Neural progenitor cell (in vitro differentiated cells): ENCODE results near the gene MED12L. TPM values are rescaled to one million over a fixed set of nuclear protein-coding genes. Genes with fewer than 3 reads are reported as not detected.
"Not testable (repeated sequence)": the region's sequence is repeated elsewhere in the genome, so short reads cannot be mapped to it uniquely, and the experiment has no call there.

Experiments
- DNase-seq: peaks from one replicate; pipeline ENCODE4 v3.0.0-alpha.2; 2016; ENCODE audit warnings: low spot score
- H2AFZ ChIP-seq: fragments of 200-600 bp; sonication (generic); replicated peaks from 2 replicates; pipeline ENCODE4 v1.6.1; 2016; ENCODE audit warnings: antibody characterized with exemption
- H3F3A ChIP-seq: fragments of 200-600 bp; sonication (generic); 2 replicates; pipeline ENCODE4 v1.6.1; 2016; ENCODE audit warnings: antibody characterized with exemption, low read depth
- H3K27ac ChIP-seq: fragments of 200-600 bp; sonication (generic); 2 replicates; pipeline ENCODE4 v1.5.1; 2016; ENCODE audit warnings: mild to moderate bottlenecking
- H3K27me3 ChIP-seq: fragments of 200-600 bp; sonication (generic); 2 replicates; pipeline ENCODE4 v1.6.1; 2016; ENCODE audit warnings: mild to moderate bottlenecking, moderate library complexity
- H3K36me3 ChIP-seq: fragments of 200-600 bp; sonication (generic); 2 replicates; pipeline ENCODE4 v1.5.1; 2016
- H3K4me1 ChIP-seq: fragments of 200-600 bp; sonication (generic); 2 replicates; pipeline ENCODE4 v1.6.1; 2016; ENCODE audit warnings: mixed run types
- H3K4me2 ChIP-seq: fragments of 200-600 bp; sonication (generic); 2 replicates; pipeline ENCODE4 v1.6.1; 2016
- H3K4me3 ChIP-seq: fragments of 200-600 bp; sonication (generic); 2 replicates; pipeline ENCODE4 v1.5.1; 2016
- H3K79me2 ChIP-seq: fragments of 200-600 bp; sonication (generic); 2 replicates; pipeline ENCODE4 v1.6.1; 2016; ENCODE audit warnings: low read depth
- H3K9ac ChIP-seq: fragments of 200-600 bp; sonication (generic); 2 replicates; pipeline ENCODE4 v1.6.1; 2016
- H3K9me3 ChIP-seq: fragments of 200-600 bp; sonication (generic); 2 replicates; pipeline ENCODE4 v1.5.1; 2016; ENCODE audit warnings: low read depth
- H4K20me1 ChIP-seq: fragments of 200-600 bp; sonication (generic); 2 replicates; pipeline ENCODE4 v1.6.1; 2016; ENCODE audit warnings: low read depth
- H3K27ac Mint-ChIP-seq: 3 replicates; pipeline ENCODE4 v1.8.0; 2021; ENCODE audit warnings: mixed read lengths
- H3K27me3 Mint-ChIP-seq: 2 replicates; pipeline ENCODE4 v1.8.0; 2022; ENCODE audit warnings: low read depth, mild to moderate bottlenecking, inconsistent platforms, moderate library complexity, mixed read lengths; ENCODE audit not compliant: insufficient read depth
- H3K36me3 Mint-ChIP-seq: 3 replicates; pipeline ENCODE4 v1.8.0; 2021; ENCODE audit warnings: mixed read lengths
- H3K4me1 Mint-ChIP-seq: 3 replicates; pipeline ENCODE4 v1.8.0; 2021; ENCODE audit warnings: mixed read lengths
- H3K4me3 Mint-ChIP-seq: 3 replicates; pipeline ENCODE4 v1.8.0; 2021; ENCODE audit warnings: mild to moderate bottlenecking, moderate library complexity, mixed read lengths
- H3K9me3 Mint-ChIP-seq: 3 replicates; pipeline ENCODE4 v1.8.0; 2020; ENCODE audit warnings: mixed read lengths
- CTCF ChIP-seq: fragments of 200-600 bp; sonication (generic); IDR thresholded peaks from 2 replicates; pipeline ENCODE4 v1.5.1; 2017; ENCODE audit warnings: antibody characterized with exemption, mild to moderate bottlenecking
- EZH2 ChIP-seq: fragments of 200-600 bp; sonication (generic); IDR thresholded peaks from 2 replicates; pipeline ENCODE4 v1.6.1; 2017; ENCODE audit warnings: antibody characterized with exemption, mild to moderate bottlenecking, moderate library complexity
- EZH2phosphoT487 ChIP-seq: fragments of 200-600 bp; sonication (generic); IDR thresholded peaks from 2 replicates; pipeline ENCODE4 v1.6.1; 2017; ENCODE audit warnings: antibody characterized with exemption
- total RNA-seq: library from RNA; depleted of rRNA; stranded (reverse); fragments of >200 nt; gene quantifications from 2 replicates; pipeline ENCODE4 v1.2.3, GENCODE V29; 2015; ENCODE audit warnings: low replicate concordance

MED12L gene
- total RNA-seq, 1 donor from 2014 or later: 16.5 TPM

DNA sequence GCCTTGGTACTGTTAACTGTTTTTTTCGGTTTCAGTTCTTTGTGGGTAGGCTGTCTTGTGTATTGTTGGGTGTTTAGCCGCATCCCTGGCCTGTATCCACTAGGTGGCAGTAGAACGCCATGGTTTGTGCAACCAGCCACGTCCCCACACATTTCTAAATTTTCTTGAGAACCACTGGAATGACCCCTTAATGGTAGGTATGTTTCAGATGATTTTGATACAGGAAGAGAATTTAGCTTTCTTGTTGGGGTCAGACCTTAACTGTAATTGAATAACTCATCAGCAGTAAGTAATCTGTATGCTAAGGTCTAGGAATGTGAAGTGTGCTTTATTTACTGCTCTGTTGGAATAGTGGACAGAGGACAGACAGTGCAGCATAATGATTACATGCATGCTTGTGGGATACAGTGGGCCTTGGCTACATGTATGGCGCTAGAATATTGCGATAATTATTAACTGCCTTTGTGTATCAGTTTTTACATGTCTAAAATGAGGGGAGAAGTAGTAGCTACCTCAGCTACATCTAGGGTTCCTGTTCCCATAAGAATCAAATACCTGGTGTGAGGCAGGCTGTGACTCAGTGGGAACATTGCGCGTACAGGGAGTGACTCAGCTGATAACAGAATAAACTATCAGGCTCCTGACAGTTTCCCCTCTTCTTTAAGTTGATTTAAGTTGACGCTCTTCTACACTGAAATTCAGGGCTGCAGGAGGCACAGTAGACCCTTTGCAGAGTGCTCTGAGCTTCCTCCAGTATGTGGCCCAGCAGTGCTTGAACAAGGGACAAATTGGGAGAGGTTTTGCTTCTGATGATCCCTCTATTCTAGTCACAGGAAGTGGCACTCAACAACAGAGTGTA lies 142.6 kb downstream of the MED12L start:
- peak; percentile 81 for DNase-seq
- Mint-ChIP-seq H3K4me1 (peaks cover 5% of the 10 kb centered on the region), H3K36me3 (no peaks in the 10 kb centered on the region), H3K9me3 (no peaks in the 10 kb centered on the region), H3K4me3 (peak overlapping the region; percentile 35), H3K27me3 (no peaks in the 10 kb centered on the region), H3K27ac (peak overlapping the region; percentile 55)
- Histone ChIP-seq H3K4me3 (no peak overlapping the region), H3K27ac (no peak overlapping the region), H3K9ac (no peak overlapping the region), H3K9me3 (no peaks in the 10 kb centered on the region), H3K4me1 (no peaks in the 10 kb centered on the region), H3K4me2 (no peak overlapping the region), H3K79me2 (no peaks in the 10 kb centered on the region), H4K20me1 (no peaks in the 10 kb centered on the region), H2AFZ (no peak overlapping the region), H3K27me3 (no peaks in the 10 kb centered on the region), H3F3A (no peaks in the 10 kb centered on the region), H3K36me3 (no peaks in the 10 kb centered on the region)
- TF ChIP-seq EZH2phosphoT487 (no peak), CTCF (peak; percentile 94), EZH2 (no peak)

GRCh38 chr3:151228666-151229040 lies 143.2 kb downstream of the MED12L start:
- H3K27me3 ChIP-seq: no peaks in the 10 kb centered on the region
- DNase-seq: no peak
- H3K36me3 Mint-ChIP-seq: no peaks in the 10 kb centered on the region
- H3K27ac Mint-ChIP-seq: peak overlapping the region; percentile 55
- H3K4me1 ChIP-seq: no peaks in the 10 kb centered on the region
- H3K79me2 ChIP-seq: no peaks in the 10 kb centered on the region
- H3K4me2 ChIP-seq: no peak overlapping the region
- H3K9me3 Mint-ChIP-seq: no peaks in the 10 kb centered on the region
- no peak overlapping the region for H3K9ac ChIP-seq
- H3K36me3 ChIP-seq: no peaks in the 10 kb centered on the region
- H3K4me1 Mint-ChIP-seq: peaks cover 5% of the 10 kb centered on the region
- no peak overlapping the region for H3K4me3 ChIP-seq
- no peak overlapping the region for H3K4me3 Mint-ChIP-seq
- no peak overlapping the region for H2AFZ ChIP-seq
- H4K20me1 ChIP-seq: no peaks in the 10 kb centered on the region
- TF ChIP-seq CTCF (no peak), EZH2phosphoT487 (no peak), EZH2 (no peak)
- H3K27me3 Mint-ChIP-seq: no peaks in the 10 kb centered on the region
- no peak overlapping the region for H3K27ac ChIP-seq
- no peaks in the 10 kb centered on the region for H3K9me3 ChIP-seq
- no peaks in the 10 kb centered on the region for H3F3A ChIP-seq

DNA sequence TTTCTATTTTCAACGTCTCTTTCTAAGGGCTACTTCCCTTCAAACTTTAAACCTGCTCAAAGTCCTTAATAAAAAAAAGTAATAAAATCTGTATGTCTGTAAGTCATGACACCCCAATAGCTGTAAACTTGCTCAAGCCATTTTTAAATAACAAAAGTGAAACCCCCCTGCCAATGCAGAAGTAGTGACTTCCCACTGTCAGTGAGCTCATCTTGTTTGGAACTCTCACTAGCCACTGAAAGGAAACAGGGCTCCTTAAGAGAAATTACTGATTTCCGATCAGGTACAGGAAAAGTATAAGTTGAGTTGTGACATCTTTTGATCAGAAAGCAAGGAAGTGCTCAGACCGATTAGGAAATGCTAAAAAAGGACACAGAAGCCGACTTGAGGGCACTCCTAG lies 145.2 kb downstream of the MED12L start:
- TF ChIP-seq CTCF: no peak
- no peak overlapping the region for H3K4me3 Mint-ChIP-seq
- no peak overlapping the region for H3K27ac ChIP-seq
- H3K9me3 ChIP-seq: no peaks in the 10 kb centered on the region
- H3K27me3 Mint-ChIP-seq: no peaks in the 10 kb centered on the region
- no peak for DNase-seq
- no peaks in the 10 kb centered on the region for H3F3A ChIP-seq
- peaks cover 5% of the 10 kb centered on the region for H3K4me1 Mint-ChIP-seq
- no peak overlapping the region for H3K4me3 ChIP-seq
- no peaks in the 10 kb centered on the region for H3K36me3 ChIP-seq
- no peaks in the 10 kb centered on the region for H3K4me1 ChIP-seq
- H3K4me2 ChIP-seq: no peak overlapping the region
- no peak overlapping the region for H3K27ac Mint-ChIP-seq
- no peak overlapping the region for H3K9ac ChIP-seq
- H3K9me3 Mint-ChIP-seq: no peaks in the 10 kb centered on the region
- no peaks in the 10 kb centered on the region for H4K20me1 ChIP-seq
- no peaks in the 10 kb centered on the region for H3K27me3 ChIP-seq
- no peaks in the 10 kb centered on the region for H3K79me2 ChIP-seq
- no peaks in the 10 kb centered on the region for H3K36me3 Mint-ChIP-seq
- no peak overlapping the region for H2AFZ ChIP-seq

DNA sequence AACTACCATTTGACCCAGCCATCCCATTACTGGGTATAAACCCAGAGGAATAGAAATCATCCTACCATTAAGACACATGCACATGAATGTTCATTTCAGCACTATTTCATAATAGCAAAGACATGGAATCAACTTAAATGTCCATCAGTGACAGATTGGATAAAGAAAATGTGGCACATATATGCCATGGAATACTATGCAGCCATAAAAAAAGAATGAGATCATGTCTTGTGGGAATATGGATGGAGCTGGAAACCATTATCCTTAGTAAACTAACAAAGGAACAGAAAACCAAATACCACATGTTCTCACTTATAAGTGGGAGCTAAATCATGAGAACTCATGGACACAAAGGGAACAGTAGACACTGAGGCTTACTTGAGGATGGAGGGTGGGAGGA lies 146.9 kb downstream of the MED12L start:
- not testable (repeated sequence) for H3K4me1 Mint-ChIP-seq, DNase-seq, H3K9ac ChIP-seq, H3K27ac Mint-ChIP-seq, H3K9me3 ChIP-seq, H3F3A ChIP-seq, H3K4me1 ChIP-seq, H3K27me3 ChIP-seq, H3K4me2 ChIP-seq, H3K4me3 Mint-ChIP-seq, H3K27me3 Mint-ChIP-seq, H3K27ac ChIP-seq, H3K4me3 ChIP-seq, H3K9me3 Mint-ChIP-seq, H4K20me1 ChIP-seq, H2AFZ ChIP-seq, H3K36me3 ChIP-seq, H3K36me3 Mint-ChIP-seq, H3K79me2 ChIP-seq
